GM21381 (cell line): ENCODE data around the gene TBC1D5.
"Not testable (repeated sequence)": the region's sequence is repeated elsewhere in the genome, so short reads cannot be mapped to it uniquely, and the experiment has no call there.

Source experiments
- ATAC-seq: cut with Tn5 transposase; IDR thresholded peaks from one replicate; pipeline ENCODE4 v1.9.1; 2021; ENCODE audit warnings: mild to moderate bottlenecking, moderate library complexity; ENCODE audit not compliant: unreplicated experiment

The TBC1D5 gene

DNA sequence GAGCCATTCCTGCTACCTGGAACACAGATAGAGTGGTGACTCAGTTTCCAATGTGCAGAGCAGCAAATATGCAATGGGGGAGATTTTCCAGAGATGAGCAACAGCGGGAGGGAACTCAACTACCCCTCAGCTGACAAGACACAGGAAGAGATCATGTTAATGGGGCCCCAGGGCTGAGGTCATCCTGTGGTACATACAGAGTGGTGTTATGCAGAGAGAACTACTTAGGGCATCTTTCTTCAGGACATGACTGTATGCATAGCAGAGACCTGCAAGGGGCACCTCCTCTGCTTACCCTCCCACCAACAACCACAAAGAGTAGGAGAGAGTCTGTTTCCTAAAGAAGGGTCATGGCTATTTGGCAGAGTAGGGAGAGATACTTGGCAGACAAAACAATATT lies 6.8 kb upstream of the TBC1D5 start:
- ATAC-seq: peak; percentile 40

DNA sequence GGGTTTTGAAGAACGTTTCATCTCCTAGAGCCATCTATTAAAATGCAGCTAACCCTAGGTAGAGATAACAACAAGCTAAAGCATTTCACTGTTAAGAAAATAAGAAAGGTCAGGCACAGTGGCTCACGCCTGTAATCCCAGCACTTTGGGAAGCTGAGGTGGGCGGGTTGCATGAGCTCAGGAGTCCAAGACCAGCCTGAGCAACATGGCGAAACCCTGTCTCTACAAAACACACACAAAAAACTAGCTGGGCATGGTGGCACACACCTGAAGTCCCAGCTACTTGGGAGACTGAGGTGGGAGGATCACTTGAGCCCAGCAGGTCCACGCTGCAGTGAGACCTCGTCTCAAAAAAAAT lies 5.4 kb upstream of the TBC1D5 start:
- ATAC-seq: peak; percentile 14

DNA sequence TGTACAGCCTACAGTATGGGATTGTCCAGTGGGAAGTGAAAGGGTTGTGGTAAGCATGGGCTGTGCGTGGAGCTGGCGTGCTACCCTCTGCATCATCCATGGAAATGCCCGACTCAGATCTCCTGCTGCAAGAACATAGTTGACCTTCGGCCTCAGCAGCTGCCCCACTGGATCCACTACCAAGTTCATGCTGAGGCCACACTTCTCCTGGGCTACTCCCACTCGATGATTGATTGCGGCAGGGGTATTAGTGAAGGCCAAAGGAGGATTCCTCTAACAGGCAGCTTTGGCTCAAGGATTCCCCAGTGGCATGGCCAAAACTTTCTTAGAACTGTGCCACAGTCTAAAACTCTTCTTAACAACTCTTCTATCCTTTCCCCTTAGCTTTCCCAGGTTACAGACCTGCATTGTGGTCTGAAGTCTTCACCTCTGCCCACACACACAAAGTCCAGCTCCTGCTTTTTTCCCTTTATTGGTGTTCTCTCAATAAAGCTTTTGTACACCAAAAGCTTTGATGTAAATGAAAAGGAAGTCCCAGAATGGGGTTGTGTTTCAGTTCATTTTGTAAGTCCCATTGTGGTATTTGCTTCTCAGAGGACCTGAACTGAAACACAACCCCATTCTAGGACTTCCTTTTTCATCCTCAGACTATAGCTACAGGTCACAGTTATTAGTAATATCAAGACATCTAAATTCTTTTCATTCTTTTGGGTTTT lies 4.9 kb upstream of the TBC1D5 start:
- peak; percentile 63 for ATAC-seq

DNA sequence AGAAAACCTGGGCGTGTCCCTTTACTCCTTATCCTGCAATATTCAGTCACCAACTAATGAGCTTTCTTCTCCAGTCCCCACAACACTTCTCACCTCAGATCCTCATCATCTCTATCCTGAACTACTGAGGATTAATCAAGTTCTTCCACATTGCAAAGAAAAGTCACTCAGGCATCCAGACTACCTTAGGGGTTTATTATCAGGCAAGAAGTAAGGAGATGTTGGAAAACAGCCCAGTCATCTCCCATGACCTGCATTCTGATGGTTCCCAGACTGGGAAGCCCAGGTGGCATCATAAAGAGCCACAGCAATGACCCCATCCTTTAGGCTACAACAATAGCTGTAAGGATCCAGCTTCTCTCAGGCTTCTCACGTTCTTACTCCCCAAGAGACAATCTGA lies 3.5 kb upstream of the TBC1D5 start:
- ATAC-seq: no peak

DNA sequence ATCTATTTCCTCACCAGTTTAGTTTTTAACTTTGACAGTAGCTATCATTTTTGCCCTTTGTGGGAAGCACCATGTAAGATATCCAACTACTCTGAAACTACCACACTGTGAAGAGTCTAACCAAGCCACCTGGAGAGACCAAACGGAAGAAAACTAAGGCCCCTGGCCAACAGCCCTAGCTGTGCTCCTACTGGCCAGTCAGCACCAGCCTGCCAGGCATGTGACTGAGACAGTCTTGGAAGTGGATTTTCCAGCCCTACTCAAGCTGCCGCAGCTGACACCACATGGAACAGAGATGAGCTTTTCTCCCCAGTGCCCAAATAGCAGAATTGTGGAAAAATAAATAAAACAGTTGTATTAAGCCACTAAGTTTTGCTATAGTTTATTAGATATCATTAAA lies 2.9 kb upstream of the TBC1D5 start:
- ATAC-seq: no peak

DNA sequence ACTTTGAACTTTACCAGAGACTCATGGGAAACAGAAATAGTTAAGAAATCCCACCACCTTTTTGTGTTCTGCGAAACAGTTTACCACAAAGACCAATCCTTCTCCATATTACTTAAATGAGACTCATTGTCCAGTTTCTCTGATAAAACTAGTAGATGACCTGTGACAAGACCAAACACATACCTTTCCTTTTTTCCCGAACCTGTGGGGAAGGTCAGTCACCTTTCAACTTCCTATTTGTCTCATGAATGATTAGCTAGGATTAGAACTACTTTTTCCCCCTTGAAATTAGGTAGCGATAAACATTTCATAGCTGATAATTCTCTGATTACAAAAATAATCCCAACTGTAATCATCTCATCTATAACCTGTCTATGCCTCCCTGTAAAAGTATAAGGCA lies 2.3 kb upstream of the TBC1D5 start:
- ATAC-seq: no peak

DNA sequence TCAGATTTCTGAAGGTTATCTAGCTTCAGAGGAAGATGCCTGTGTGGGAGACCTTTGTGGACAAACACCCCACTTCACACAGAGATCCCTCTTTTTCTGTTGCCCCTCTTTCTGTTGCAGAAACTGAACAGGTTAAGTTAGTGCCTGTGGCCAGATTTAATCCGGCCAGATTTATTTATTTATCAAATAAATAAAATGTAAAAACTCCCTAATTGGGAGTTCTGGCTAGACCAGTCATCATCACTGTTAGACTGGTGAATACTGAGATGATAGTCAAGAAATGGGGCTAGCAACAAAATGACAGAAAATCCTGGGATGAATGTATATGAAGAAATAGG lies 1.2 kb upstream of the TBC1D5 start:
- no peak for ATAC-seq

DNA sequence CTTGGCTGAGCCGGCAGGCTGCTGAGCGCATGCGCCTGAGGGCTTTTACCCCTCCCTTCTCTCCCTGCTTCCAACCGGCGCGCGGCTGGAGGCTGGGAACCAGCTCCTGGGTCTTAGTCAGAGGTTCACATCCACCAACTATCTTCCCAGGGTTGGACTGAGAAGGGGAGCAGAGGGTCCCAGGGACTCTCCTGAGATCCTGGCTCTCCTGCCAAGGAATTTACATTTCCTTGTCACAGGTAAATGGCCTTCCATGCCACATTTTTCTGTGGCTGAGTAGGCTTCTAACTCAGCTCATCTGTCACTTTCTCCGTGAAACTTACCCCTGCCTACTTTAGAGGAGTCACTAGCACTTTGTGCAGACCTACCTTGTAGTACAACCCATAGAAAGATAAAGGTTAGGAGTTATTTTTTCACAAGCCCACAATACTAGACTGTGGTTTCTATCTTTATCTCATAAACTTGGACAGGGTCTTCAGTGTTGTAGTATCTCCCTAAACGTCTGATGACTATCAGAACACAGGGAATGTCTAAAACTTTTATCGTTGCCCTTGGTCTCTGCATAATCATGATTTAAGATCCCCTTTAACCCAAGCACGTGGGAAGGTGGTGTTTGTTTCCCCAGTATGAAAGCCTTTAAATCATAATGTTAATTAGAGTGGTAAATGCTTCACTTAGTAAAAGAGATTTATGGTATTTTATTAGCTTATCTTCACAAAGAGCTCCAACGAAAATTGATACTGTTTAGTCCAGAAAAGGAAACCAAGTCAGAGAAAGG lies 638 bp upstream of the TBC1D5 start:
- ATAC-seq: no peak

DNA sequence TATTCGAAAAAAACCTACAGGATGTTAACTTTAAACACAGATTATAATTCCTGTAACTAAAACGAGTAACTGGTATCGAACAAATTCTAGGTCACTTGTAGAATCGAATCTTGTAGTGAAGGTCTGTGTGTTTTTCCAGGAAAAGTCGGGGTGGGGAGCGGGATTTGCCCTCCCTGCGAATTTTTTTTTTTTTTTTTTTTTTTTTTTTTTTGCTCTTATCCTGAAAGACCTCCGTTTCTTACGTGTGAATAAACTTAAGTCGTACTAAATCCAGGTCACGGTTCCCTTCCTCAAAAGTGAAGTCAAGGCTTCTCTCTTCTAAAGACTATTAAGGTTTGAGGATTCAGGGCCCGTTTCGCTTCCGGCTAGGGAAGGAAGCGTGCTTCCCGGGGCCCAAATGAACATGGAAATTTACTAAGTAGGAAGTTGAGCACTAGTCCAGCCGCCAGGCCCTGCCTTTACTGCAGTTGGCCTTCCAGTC lies 770 bp downstream of the TBC1D5 start:
- no peak for ATAC-seq

DNA sequence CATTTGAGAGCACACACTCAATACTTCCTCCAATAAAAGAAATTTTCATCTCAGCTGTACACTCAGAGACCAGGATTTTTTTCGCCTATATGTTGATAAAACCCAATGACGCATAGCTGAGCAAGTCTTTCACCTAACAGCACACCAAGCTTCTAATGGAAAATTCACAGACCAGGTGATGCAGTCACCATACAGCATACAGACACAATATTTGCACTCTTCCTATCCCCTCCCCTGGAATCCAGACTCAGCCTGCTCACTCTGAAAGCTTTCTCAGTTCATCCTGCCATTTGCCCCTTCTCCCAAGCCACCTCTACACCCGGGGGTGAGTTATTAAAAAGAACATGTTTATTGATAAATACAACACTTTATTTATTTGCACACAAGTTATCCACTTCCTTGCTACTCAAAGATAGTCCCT lies 1.7 kb downstream of the TBC1D5 start:
- no peak for ATAC-seq

DNA sequence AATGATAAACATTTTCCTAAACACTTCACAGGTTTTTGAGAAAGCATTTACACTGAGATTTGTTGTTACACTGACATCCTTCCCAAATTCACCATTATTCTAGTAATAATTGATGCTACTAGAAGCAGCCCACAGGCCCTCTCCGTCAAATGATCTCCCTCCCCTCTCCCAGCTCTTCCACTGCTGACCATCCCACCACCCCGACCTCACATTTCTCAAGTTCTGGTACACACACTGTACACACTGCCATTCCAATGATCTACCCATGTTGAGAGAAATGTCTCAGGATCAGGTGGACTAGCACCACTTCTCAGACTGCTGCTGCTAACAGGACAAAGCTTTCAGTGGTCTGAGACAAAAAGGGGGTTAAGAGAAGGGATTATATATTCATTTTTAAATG lies 3.5 kb downstream of the TBC1D5 start:
- no peak for ATAC-seq

DNA sequence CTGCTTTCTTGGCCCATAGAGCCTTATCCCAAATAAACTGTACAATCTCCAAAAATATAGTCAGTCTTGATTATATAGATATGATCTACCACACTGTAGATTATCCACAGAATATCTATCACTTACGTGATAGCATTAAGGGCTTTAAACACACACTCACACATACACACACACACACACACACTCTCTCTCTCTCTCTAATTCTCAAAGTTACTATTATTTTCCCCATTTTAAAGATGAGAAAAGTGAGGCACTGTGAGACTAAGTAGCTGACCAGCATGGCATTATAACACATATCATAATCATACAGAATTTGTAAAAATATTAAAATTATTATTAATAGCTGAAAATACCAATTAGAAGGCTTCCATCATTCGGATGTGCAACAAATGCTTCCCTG lies 4.2 kb downstream of the TBC1D5 start:
- ATAC-seq: no peak

DNA sequence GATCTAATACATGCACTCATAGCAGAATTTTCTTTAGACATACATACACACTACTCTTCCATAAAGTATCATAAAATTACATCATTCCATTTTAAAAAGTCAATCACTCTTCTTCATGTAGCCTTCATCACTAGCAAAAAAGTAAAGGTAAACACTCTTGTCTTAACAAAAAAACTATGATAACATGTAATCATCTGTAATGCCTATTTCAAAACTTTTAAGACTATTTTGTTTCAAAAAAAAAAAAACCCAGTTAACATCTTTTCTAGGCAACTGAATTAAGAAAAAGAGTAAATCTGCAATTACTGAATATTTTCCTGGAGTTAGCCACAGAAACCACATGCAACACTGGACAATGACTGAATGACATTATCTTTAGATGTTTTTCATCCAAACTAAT lies 4.8 kb downstream of the TBC1D5 start:
- no peak for ATAC-seq

DNA sequence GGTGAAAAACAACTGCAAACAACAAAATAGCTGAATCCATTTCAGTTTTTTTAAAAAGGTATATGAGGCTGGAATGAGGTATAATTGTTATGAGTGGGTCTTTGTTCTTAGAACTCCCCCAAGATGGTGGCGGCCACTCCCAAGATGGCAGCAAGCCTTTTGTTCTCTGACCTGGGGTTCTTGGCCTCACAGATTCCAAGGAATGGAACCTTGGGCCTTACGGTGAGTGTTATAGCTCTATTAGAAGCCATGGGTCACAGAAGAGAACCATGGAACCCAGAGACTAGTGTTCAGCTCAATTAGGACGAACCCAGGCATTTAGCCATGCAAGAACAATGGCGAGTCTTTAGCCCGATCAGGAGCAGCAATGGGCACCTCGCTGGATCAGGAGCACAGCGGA lies 7.1 kb downstream of the TBC1D5 start:
- not testable (repeated sequence) for ATAC-seq

DNA sequence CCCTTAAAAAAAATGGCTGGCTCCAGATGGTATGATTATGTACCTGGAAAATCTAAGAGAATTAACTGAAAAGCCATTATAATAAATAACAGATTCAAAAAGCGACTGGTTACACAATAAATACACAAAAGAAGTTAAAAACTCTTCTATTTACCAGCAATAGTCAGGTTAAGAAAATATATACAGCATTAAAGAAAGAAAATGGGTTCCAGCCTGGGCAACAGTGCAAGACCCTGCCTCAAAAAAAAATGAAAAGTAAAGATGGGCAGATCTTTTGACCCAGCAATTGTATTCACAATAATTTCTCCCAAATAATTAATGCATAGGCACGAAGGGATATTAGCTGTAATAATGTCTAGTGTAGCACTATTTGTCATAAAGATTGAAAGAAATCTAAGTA lies 8.7 kb downstream of the TBC1D5 start:
- ATAC-seq: no peak

DNA sequence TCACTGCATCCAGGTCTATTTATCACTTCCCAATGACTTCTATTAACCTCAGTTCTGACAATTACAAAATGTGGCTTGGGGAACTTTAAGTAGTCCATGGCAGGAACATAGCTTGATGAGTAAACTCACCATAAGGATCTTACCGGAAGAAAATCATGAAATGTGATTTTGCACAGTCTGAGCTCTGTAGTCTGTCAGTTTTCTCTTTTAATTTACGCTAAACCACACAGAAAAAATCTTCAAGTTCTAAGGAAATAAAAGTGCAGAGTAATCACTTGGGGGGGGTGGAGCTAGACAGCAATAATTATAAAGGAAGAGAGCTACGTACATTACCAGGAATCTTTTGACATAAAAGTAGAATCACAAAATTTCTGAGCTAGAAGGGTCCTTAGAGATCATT lies 9.2 kb downstream of the TBC1D5 start:
- no peak for ATAC-seq

DNA sequence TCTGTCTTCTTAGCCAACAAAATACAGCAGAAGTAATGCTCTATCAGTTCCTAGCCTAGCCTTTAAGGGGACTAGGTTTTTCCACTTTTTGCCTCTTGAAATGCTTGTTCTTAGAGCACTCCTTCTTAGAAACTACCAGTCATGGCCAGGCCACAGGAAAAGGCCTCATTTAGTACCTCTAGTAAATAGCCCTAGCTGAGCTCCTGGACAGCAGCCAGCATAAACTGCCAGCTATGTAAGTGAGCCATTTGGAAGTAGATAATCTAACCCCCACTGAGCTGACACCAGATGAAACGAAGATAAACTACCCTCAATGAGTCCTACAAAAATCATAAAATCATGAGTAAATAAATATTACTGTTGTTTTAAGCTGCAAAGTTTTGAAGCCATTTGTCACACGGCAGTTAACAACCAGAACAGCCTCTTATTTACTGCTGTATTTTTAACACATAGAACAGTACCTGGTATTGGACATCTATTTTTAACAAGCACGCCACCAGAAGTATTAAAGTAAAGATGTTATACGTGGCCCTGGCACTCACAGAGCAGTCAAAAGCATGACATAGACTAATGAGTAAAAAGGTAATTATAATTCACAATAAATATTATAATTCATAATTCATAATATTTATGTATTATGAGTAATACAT lies 12.0 kb downstream of the TBC1D5 start:
- no peak for ATAC-seq

DNA sequence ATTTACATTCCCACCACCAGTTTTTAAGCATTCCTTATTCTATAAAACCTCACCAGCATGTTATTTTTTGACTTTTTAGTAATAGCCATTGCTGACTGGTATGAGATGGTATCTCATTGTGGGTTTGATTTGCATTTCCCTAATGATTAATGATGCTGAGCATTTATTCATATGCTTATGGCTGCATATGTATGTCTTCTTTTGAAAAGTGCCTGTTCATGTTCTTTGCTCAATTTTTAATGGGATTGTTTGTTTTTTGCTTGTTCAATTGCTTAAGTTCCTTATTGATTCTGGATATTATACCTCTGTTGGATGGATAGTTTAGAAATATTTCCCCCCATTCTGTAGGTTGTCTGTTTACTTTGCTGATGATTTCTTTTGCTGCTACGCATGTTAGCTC lies 16.1 kb downstream of the TBC1D5 start:
- ATAC-seq: no peak

DNA sequence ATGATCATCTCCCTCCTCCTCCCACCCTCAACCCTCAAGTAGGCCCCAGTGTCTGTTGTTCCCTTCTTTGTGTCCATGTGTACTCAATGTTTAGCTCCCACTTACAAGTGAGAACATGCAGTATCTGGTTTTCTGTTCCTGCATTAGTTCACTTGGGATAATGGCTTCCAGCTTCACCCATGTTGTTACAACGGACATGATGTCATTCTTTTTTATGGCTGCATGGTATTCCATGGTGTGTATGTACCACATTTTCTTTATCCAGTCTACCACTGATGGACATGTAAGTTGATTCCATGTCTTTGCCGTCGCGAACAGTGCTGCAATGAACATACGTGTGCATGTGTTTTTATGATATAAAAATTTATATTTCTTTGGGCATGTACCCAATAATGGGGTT lies 16.6 kb downstream of the TBC1D5 start:
- not testable (repeated sequence) for ATAC-seq

DNA sequence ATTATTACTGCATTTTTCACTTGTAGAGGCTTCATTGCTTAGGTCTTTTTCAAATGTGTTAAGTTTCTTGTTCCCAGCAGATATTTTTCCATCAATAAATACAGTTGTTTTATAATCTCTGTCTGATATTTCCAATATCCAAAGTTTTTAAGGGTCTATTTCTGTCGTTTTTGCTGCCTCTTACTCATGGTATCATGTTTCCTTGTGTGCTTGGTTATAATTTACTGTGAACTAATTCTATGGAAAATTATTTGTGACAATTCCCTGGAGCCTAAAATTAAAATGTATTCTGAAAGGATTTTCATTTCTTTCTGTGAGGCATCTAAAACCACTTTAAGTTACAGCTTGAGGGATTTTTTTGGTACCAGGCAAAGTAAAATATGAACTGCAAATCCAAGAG lies 17.5 kb downstream of the TBC1D5 start:
- no peak for ATAC-seq

DNA sequence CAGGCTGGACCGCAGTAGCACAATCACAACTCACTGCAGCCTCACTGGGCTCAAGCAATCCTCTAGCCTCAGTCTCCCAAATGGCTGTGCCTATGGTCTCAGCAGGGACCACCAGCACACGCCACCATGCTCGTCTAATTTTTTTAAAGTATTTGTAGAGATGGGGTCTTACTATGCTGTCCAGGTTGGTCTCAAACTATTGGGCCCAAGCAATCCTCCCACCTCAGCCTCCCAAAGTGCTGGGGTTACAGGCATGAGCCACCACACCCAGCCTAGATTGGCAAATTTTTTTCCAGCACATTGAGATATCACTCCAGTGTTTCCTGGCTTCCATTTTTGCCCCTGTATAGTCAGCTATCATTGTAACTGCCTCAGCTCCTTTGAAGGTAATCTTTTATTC lies 18.3 kb downstream of the TBC1D5 start:
- no peak for ATAC-seq

DNA sequence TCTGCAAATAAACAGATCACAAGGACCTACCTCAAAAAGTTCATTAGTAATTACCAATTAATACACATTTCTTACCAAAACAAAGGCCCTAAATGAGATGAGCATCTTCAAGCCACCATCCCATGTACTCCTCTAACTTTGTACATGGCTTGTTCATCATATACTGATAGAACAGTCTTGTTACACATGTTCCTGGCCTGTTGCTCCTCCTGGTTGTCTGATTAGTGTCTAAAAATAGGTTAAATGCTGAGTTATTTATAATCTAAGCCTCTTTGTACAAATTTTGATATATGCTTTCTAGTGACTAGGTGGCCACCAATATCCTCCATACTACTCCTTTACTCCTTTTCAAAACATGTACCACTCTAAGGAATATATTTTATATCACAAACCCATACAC lies 25.0 kb downstream of the TBC1D5 start:
- no peak for ATAC-seq
